Stimulated activated CD4-positive, alpha-beta T cell treated with anti-CD3 and anti-CD28 coated beads, TNF-alpha, amount 100 ng/mL, for 1 hour (primary cell): ENCODE measurements around the gene C9orf85.
"Not testable (repeated sequence)": the region's sequence is repeated elsewhere in the genome, so short reads cannot be mapped to it uniquely, and the experiment has no call there.

Experiments used
- DNase-seq, 3 donors: peaks; one replicate each; pipeline ENCODE4 v3.0.0-alpha.2; 2020; ENCODE audit warnings: low read depth in 3 of 3, low spot score in 1 of 3

The C9orf85 gene

DNA sequence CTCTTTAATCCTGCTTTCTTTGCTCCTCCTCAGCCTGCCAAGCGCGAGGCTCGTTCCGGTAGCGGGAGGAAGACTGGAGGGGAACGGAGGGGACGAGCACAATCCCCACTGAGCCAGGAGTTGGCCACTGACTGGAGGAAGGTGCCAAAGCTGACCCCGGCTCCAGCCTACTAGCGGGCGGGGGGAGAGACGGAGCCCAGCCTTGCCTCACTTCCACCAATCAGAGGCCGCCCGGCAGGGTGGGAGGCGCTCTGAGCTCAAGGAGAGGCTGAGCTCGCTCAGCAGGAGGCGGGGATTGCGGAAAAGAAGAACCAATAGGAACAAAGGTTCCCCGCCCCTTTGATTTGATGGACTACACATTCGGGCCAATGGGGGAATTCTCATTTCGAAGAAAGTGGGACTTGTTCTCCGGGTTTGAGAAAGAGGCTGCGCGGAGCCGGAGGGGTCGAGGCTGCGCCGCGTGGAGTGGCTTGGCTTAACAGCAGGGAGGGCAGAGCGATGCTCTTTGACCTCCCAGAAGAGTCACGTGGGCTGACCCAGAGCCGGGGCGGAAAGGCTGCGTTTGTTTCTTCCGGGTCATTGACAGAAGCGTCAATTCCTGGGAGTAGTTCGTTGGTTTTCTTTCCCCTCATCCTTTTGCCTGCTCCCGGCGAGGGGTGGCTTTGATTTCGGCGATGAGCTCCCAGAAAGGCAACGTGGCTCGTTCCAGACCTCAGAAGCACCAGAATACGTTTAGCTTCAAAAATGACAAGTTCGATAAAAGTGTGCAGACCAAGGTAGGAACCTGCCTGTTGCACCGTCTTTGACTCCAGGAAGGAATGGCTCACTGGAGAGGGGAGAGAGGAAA lies at the start of gene C9orf85, which contains the start of gene ABHD17B:
C9orf85 (plus strand) TSS at position 579 of the 847 bp plus-strand sequence; CDS start at position 675, 96 bp downstream.
ABHD17B (minus strand) TSS at position 133 of the 847 bp plus-strand sequence. CDS start 36,113 bp downstream, outside the sequence.
- DNase-seq: peak; percentile 86 to 92 (median 91)

GRCh38 chr9:71863631-71864030 lies 47.8 kb upstream of the C9orf85 start:
- DNase-seq: no peak

DNA sequence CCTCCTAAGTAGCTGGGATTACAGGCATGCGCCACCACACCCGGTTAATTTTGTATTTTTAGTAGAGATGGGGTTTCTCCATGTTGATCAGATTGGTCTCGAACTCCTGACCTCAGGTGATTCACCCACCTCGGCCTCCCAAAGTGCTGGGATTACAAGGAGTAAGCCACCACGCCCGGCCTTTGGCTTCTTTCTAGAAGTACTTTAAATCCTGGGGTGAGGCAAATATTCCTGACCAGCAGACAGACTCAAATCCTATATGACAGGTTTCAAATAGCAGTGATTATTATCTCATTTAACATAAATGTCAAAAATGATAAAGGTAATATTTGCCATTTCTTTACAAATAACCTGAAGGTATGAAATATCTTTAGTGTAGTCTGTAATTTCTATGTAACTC lies 36.1 kb upstream of the C9orf85 start:
- DNase-seq: no peak

DNA sequence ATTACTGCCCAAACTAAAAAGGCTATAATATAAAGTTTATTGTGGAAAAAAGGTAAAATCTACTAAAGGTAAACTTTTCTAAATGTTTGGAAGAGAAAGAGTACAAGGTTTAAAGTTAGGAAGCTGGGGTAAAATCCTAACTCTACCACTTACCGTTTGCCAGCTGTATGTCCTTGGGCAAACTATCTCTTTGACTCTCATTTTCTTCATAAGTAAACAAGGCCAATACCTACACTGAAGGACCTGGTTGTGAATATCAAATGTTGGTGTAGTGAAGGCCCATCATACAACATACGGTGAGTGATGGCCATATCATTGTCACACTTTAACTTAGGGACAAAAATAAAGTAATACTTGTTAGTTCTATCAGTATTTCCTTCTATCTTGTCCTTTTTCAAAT lies 35.3 kb upstream of the C9orf85 start:
- no peak for DNase-seq

GRCh38 chr9:71876829-71877228 lies 34.6 kb upstream of the C9orf85 start:
- no peak for DNase-seq

DNA sequence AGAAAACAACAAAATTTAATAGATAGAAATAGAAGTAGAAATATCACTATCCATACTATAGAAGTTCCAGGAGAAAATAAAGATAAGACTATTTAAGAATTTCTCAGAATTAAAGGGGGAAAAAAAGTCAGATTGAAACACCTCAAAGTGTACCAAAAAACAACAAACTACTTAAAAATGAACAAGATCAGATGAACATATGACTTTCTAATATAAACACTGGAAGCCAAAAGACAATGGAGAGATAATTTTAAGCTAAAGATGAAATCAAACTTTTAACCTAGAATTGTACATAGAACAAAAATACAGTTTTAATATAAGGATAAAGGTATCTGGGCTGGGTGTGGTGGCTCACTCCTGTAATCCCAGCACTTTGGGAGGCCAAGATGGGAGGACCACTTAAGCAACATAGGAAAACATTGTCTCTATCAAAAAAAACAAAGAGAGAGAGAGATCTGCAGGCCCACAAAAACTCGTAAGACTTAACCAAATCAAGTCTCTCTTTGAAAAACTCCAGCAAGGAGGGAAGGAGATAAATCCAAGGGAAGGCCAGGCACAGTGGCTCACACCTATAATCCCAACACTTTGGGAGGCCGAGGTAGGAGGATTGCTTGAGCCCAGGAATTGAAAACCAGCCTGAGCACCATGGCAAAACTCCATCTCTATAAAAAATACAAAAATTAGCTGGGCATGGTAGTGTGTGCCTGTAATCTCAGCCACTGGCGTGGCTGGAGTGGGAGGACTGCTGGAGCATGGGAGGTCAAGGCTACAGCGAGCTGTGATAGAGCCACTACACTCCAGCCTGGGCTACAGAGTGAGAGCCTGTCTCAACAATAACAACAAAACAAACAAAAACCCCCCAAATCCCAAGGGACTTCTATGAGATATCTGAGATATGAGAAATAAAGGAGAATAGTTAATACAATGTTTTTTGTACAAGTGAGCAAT lies 32.8 kb upstream of the C9orf85 start:
- DNase-seq: no peak

DNA sequence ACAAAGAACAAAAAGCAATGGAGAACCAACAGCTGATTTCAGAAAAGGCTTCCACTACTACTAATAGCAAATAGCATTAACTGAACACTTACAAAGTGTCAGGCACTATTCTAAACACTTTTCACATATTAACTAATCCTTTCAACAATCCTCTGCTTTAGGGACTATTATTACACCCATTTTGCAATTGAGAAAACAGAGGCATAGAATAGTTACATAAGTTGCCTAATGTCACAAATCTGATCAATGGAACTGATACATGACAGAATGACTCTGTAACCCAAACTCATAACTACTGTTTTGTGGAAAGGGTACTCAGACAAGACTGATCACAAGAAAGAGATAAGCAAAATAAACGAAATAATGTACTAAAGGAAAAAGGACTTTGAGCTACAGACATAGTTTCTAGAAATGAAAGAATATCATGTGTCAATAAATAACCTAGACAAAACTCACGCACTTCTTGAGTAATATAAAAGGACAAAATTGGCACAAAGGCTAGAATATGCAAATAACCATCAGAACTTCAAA lies 31.7 kb upstream of the C9orf85 start:
- no peak for DNase-seq

DNA sequence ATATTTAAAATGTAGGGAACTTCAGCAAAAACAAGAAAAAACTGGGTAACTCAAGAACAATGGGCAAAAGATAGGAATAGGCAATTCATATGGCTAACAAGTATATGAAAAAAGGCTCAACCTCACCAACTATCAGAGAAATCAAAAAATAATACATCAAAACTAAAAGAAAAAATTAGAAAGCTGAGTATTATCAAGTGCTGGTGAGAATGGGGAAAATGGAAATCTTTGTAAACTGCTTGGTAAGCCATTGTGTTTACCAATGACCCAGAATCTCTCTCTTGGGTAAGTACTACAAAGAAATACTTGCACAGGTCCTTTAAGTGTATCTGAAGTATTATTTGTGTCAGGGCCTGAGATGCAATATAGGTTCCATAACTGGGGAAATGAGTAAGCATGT lies 27.4 kb upstream of the C9orf85 start:
- no peak for DNase-seq

DNA sequence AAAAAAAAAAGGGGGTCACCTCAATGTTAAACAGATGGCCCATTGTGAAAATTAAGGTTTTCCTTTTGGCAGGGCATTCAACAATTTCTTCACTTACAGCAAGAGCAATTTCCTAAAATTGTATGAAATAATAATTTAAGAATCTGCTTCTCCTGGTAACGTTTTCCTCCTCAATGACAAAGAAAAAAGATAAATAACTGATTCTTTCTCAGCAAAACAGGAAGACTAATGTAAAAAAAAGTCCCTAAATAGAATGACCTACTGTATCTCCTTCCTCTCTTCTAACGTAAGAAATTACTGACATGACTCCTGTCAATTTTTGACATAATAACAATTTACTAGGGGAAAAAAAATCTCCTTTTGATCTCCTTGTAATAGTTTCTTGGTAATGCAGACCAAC lies 26.0 kb upstream of the C9orf85 start:
- no peak for DNase-seq

DNA sequence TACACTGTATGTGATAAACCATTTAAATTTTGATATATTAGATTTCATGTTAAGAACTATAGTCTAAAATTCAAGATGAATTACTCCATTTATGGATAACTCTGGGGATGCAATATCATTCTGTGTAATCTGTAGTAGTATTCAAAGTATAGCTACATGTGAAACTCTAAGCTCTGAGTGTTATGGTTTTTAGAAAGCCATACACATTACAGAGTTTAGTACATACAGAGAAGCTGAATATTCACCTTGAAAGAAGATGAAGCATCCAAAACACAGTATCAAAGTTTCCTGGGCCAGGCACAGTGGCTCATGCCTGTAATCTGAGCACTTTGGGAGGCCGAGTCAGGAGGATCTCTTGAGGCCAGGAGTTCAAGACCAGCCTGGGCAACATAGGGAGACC lies 25.4 kb upstream of the C9orf85 start:
- DNase-seq: no peak

DNA sequence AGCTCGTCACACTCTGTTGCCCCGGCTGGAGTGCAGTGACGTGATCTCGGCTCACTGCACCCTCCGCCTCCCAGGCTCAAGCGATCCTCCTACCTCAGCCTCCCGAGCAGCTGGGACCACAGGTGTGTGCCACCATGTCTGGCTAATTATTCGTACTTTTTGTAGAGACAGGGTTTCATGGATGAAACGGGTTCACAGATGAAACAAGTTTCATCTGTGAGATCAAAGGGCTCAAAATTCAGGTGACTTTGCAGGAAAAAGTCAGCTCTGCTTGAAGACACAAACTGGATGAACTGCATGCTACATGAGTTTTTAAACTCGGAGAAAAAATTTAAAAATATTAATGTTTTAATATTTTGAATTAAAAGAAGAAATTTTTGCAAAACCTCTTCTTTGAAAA lies 24.9 kb upstream of the C9orf85 start:
- DNase-seq: no peak

DNA sequence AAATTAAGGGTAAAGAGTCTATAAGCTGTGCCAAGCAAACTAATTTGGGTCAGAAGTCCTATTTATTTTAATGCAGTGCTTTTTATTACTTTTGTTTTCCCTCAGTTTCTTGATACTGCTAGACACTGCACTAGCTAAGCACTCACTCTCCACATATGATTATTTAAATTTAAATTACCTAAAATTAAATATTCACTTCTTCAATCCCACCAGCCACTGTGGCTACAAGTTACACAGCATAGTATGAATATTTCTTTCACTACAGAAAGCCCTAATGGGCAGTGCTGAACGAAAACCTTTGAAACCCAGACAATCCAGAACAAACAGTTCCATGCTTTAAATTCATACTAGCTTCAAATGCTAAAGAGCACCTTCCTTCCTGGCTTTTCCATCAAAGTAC lies 24.1 kb upstream of the C9orf85 start:
- no peak for DNase-seq

DNA sequence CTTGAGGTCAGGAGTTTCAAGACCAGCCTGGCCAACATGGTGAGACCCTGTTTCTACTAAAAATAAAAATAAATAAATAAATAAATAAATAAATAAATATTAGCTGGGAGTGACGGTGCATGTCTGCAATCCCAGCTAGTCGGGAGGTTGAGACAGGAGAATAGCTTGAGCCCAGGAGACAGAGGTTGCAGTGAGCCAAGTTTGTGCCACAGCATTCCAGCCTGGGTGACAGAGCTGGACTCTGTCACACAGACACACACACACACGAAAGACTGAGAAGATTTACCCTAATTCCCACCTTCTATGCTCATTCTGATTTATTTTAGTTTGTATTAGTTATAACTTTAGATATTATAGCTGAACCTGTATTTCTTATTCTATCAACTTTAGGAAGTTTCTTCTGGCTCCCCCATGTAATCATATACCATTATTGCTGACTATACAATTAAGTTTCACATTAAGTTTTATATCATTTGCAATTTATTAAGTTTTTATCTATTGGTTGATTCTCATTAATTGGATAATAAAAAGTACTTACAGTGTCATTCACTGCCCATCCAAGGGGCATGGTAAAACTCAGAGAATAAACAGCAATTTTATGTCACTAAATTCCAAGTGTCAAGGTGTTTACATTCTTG lies 21.3 kb upstream of the C9orf85 start:
- no peak for DNase-seq

DNA sequence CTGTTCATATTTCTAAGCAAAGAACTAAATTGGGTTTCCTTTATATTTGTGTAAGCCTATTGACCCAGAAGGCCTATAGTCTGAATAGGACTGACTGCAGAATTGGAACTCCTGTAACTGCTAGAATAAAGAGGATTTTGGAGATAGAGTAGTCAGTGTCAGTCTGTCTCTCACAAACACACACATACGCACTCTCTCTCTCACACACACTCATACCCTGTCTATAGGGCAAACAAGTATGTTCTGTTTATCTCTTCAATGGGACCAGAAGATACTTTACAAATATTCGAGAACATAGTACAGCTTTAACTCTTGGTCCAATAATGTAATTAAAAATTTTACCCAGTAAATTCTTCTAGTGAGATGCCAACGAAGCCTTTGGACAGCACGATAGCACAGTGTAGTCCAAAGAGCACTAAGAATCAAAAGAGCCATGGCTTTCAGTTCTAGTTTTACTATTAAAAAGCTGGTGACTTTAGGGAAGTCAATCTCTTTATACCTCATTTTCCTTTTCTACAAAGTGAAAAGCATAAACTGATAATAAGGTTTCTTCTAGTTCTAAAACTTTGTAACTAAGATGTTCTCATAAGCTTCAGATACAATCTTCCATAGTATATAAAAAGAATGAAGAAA lies 19.8 kb upstream of the C9orf85 start:
- no peak for DNase-seq

DNA sequence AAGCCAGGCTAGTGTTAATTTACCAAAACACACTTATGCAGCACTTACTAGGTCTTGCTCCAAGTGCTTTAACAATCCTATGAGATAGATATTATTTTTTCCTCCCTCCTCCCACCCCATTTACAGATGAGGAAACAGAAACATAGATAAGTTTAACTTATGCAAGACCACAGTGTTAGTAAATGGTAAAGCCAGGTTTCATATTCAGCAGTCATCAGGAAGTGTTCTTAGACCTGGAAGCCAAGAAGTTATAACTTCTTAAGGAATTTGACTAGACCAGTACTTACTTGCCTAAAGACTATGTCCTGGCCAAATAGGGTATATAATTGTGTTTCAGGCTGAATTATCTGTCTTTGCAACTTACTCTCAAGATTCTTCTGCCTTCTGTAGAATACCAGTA lies 16.3 kb upstream of the C9orf85 start:
- DNase-seq: no peak

DNA sequence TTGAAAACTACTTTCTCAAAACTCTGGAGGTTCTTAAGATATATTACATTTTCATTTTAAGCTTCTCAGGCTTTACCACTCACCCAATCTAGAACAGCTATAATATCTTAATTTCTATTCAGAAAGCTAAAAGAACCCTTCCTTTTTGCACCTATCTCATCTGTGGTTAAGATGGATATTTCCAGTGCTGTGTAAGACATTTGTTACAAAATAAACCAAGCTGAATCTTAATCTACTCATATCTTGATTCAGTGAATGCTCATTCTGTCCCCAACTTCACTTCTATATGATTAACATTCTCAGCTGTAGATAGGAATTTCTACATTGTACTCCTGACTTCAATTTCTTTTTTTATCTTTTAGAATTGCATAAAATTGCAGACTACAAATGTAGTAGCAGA lies 15.5 kb upstream of the C9orf85 start:
- DNase-seq: no peak

- DNase-seq: no peak
These were observed 14.7 kb upstream of the C9orf85 start for GRCh38 chr9:71896761-71897160.

- no peak for DNase-seq
These were observed 13.9 kb upstream of the C9orf85 start for GRCh38 chr9:71897577-71897976.

DNA sequence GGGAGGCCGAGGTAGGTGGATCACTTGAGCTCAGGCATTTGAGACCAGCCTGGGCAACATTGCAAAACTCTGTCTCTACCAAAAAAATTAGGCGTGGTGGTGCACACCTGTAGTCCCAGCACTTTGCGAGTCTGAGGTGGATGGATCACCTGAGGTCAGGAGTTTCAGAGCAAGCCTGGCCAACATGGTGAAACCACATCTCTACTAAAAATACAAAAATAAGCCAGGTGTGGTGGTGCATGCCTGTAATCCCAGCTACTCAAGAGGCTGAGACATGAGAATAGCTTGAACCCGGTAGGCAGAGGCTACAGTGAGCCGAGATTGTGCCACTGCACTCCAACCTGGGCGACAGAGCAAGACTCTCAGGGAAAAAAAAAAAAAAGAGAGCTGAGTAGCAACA lies 12.7 kb upstream of the C9orf85 start:
- DNase-seq: not testable (repeated sequence)

- no peak for DNase-seq
These were observed 9.5 kb upstream of the C9orf85 start for GRCh38 chr9:71901695-71902597.
